Measurements from ENCODE around the gene PKP2. TPM values are rescaled to one million over a fixed set of nuclear protein-coding genes. Genes with fewer than 3 reads are reported as not detected.
A peak's percentile ranks its signal among the peaks of the same experiment; 100 is the strongest.

The PKP2 gene
- total RNA-seq (2022), result 54.2 and 61.1 TPM in 2 replicates
- percentile 88 among the genes with signal in this experiment for Bru-seq, nascent RNA
- percentile 74 among the genes with signal in this experiment for BruChase-seq, experiment 1, labeled RNA remaining after a 6-hour chase
- BruChase-seq, experiment 2, labeled RNA remaining after a 2-hour chase, result percentile 75 among the genes with signal in this experiment
- long read RNA-seq, full-length matches to known transcripts, result 55 of 63 reads
- long read RNA-seq, partial matches to known transcripts, result 5 of 63 reads
- long read RNA-seq, other reads (novel, unspliced or antisense), result 3 of 63 reads

DNA sequence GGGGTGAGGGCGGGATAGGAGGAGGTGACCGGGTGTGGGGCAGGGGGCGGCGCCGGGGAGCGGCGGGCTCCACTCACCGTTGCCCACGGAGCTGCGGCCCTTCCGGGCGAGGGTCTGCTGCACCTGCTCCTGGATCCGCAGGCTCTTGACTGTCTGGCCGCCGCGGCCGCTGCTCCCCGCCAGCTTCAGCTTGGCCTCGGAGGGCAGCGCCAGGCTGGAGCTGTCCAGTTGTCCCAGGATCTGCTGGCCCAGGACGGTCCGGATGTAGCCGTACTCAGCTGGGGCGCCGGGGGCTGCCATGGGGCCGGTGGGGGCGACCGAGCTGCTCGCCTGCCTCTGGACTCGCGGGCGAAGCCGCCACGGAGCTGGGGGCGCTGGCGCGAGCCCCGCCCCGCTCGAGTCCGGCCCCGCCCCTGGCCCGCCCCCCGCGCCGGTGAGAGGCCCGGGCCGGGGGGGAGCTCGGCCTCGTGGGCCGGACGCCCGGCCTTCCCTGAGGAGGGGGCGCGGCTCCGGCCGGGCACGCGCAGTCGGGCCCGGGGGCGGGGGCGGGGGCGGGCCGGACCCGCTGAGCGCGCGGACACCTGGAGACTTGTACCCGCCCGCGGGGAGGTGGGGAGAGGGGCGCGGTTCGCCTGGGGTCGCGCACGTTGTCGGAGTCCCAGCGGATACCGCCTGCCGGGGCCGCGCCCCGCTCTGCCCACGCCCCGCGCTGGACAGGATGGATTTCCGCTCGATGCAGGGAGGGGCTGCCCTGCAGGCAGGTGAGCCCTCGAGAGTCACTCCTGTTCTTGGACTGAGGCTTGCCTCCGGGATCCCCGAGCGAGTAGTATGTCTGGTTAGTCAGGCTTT, at the start of gene PKP2:
Gene PKP2, minus strand, starts transcription at position 346 of the 849 bp plus-strand sequence. Its CDS starts 46 bp downstream, at position 300.
- intact Hi-C loops (cut with micrococcal nuclease; ENCODE audit: unreplicated experiment), result no loop called here
- TF ChIP-seq, protein P1, sequence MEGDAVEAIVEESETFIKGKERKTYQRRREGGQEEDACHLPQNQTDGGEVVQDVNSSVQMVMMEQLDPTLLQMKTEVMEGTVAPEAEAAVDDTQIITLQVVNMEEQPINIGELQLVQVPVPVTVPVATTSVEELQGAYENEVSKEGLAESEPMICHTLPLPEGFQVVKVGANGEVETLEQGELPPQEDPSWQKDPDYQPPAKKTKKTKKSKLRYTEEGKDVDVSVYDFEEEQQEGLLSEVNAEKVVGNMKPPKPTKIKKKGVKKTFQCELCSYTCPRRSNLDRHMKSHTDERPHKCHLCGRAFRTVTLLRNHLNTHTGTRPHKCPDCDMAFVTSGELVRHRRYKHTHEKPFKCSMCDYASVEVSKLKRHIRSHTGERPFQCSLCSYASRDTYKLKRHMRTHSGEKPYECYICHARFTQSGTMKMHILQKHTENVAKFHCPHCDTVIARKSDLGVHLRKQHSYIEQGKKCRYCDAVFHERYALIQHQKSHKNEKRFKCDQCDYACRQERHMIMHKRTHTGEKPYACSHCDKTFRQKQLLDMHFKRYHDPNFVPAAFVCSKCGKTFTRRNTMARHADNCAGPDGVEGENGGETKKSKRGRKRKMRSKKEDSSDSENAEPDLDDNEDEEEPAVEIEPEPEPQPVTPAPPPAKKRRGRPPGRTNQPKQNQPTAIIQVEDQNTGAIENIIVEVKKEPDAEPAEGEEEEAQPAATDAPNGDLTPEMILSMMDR (IDR thresholded peaks at IDR 0.05; ENCODE audit: unreplicated experiment), result no peak
- CTCF ChIA-PET, result interaction anchor here (1.5 to 1.6 kb wide), 3 partner anchors 22 to 141 kb away, joined by 3 to 8 read pairs (median 6); partner anchors contain the start of gene YARS2
- H3K27ac Mint-ChIP-seq (ENCODE audit: unreplicated experiment), result peak within 1 kb of the TSS; percentile 98
- H3K4me3 Mint-ChIP-seq (ENCODE audit: low read depth, unreplicated experiment), result peak within 1 kb of the TSS; percentile 87
- no TSS peak for BruUV-seq (replicated peaks)
- H3K36me3 Mint-ChIP-seq (ENCODE audit: insufficient read depth, unreplicated experiment), result peaks cover 53% of the 10 kb centered on the region
- no peaks in the 10 kb centered on the region for H3K9me3 Mint-ChIP-seq (ENCODE audit: low read depth, unreplicated experiment)
- peak; percentile 99 for DNase-seq
- peaks cover 54% of the 10 kb centered on the region for H3K4me1 Mint-ChIP-seq (ENCODE audit: low read depth, unreplicated experiment)
- no peaks in the 10 kb centered on the region for H3K27me3 Mint-ChIP-seq (ENCODE audit: unreplicated experiment)

- Mint-ChIP-seq H3K9me3 (ENCODE audit: low read depth, unreplicated experiment) (no peaks in the 10 kb centered on the region), H3K27ac (ENCODE audit: unreplicated experiment) (no peak overlapping the region), H3K4me3 (ENCODE audit: low read depth, unreplicated experiment) (no peak overlapping the region), H3K36me3 (ENCODE audit: insufficient read depth, unreplicated experiment) (no peaks in the 10 kb centered on the region), H3K4me1 (ENCODE audit: low read depth, unreplicated experiment) (peaks cover 11% of the 10 kb centered on the region), H3K27me3 (ENCODE audit: unreplicated experiment) (no peaks in the 10 kb centered on the region)
- no TSS peak for BruUV-seq (replicated peaks)
- TF ChIP-seq, protein P1 (IDR thresholded peaks at IDR 0.05; ENCODE audit: unreplicated experiment), result no peak
- no peak for DNase-seq
- CTCF ChIA-PET, result no interaction called here
- intact Hi-C loops (cut with micrococcal nuclease; ENCODE audit: unreplicated experiment), result loop anchor here (10.0 kb wide), 2 partner anchors 141 to 351 kb away; no protein-coding TSS in a partner anchor
These were observed 47.6 kb upstream of the PKP2 start for GRCh38 chr12:32944195-32944594.

DNA sequence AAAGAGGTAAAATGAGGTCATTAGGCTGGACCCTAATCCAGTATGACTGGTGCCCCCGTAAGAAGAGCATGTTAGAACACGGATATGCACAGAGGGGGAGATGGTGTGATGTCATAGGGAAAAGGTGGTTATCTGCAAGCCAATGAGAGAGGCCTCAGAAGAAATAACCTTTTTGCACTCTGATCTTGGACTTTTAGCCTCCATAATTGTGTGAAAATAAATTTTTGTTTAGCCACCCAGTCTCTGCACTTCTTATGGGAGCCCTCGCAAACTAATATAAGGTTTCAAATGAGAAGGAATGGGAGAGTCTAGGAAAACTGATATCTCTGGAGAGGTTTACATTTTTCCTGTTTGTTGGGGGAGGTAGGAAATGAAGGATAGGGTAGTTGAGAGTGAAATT, 43.2 kb upstream of the PKP2 start:
- H3K9me3 Mint-ChIP-seq (ENCODE audit: low read depth, unreplicated experiment), result no peaks in the 10 kb centered on the region
- CTCF ChIA-PET, result no interaction called here
- no peak overlapping the region for H3K4me3 Mint-ChIP-seq (ENCODE audit: low read depth, unreplicated experiment)
- H3K36me3 Mint-ChIP-seq (ENCODE audit: insufficient read depth, unreplicated experiment), result no peaks in the 10 kb centered on the region
- peaks cover 7% of the 10 kb centered on the region for H3K4me1 Mint-ChIP-seq (ENCODE audit: low read depth, unreplicated experiment)
- no peak overlapping the region for H3K27ac Mint-ChIP-seq (ENCODE audit: unreplicated experiment)
- no TSS peak for BruUV-seq (replicated peaks)
- no peaks in the 10 kb centered on the region for H3K27me3 Mint-ChIP-seq (ENCODE audit: unreplicated experiment)
- intact Hi-C loops (cut with micrococcal nuclease; ENCODE audit: unreplicated experiment), result loop anchor here (10.0 kb wide), 2 partner anchors 145 to 355 kb away; no protein-coding TSS in a partner anchor
- DNase-seq, result no peak
- TF ChIP-seq, protein P1 (IDR thresholded peaks at IDR 0.05; ENCODE audit: unreplicated experiment), result no peak

- TF ChIP-seq, protein P1 (IDR thresholded peaks at IDR 0.05; ENCODE audit: unreplicated experiment), result no peak
- Mint-ChIP-seq H3K36me3 (ENCODE audit: insufficient read depth, unreplicated experiment) (no peaks in the 10 kb centered on the region), H3K4me1 (ENCODE audit: low read depth, unreplicated experiment) (peaks cover 4% of the 10 kb centered on the region), H3K4me3 (ENCODE audit: low read depth, unreplicated experiment) (no peak overlapping the region), H3K27ac (ENCODE audit: unreplicated experiment) (no peak overlapping the region), H3K27me3 (ENCODE audit: unreplicated experiment) (no peaks in the 10 kb centered on the region), H3K9me3 (ENCODE audit: low read depth, unreplicated experiment) (no peaks in the 10 kb centered on the region)
- no peak for DNase-seq
- no TSS peak for BruUV-seq (replicated peaks)
- CTCF ChIA-PET, result no interaction called here
- intact Hi-C loops (cut with micrococcal nuclease; ENCODE audit: unreplicated experiment), result no loop called here
These were observed 30.4 kb upstream of the PKP2 start for GRCh38 chr12:32926963-32927362.

All from Calu3 (cell line).